SH-SY5Y (cell line): ENCODE results near the gene PRM3.

Experiments
- GATA2 ChIP-seq: IDR thresholded peaks from 2 replicates; pipeline ENCODE4 v1.6.1; 2011; ENCODE audit warnings: mild to moderate bottlenecking, low read depth, low read length
- GATA3 ChIP-seq: IDR thresholded peaks from 2 replicates; pipeline ENCODE4 v1.6.1; 2011; ENCODE audit warnings: low read depth, mild to moderate bottlenecking, low read length, moderate library complexity

- no peak for TF ChIP-seq GATA3
- TF ChIP-seq GATA2, result no peak
Observed at GRCh38 chr16:11300560-11300892, 27.1 kb upstream of the PRM3 start.
